Calu3 (cell line): ENCODE measurements around the gene CPT1A. TPM values are rescaled to one million over a fixed set of nuclear protein-coding genes. Genes with fewer than 3 reads are reported as not detected.

Experiments
- BruUV-seq: library from RNA; stranded (reverse); fragments of 400-500 nt; replicated peaks from 2 replicates; lab custom pipeline; 2021; lab: Mats Ljungman, UMichigan
- CTCF ChIA-PET: fragments of 300-600 bp; sonication (Branson Sonifier 250); formaldehyde crosslinking; loops from one replicate; lab custom pipeline; 2022; ENCODE audit warnings: antibody characterized with exemption; lab: Charles Lee
- DNase-seq: peaks from one replicate; pipeline ENCODE4 v3.0.0; 2022
- H3K27ac Mint-ChIP-seq: one replicate; pipeline ENCODE4 v1.8.0; 2022; ENCODE audit warnings: mixed read lengths; ENCODE audit not compliant: unreplicated experiment
- H3K27me3 Mint-ChIP-seq: one replicate; pipeline ENCODE4 v1.8.0; 2022; ENCODE audit warnings: mixed read lengths; ENCODE audit not compliant: unreplicated experiment
- H3K36me3 Mint-ChIP-seq: one replicate; pipeline ENCODE4 v1.8.0; 2022; ENCODE audit warnings: mild to moderate bottlenecking, moderate library complexity, mixed read lengths; ENCODE audit not compliant: insufficient read depth, unreplicated experiment
- H3K4me1 Mint-ChIP-seq: one replicate; pipeline ENCODE4 v1.8.0; 2022; ENCODE audit warnings: mild to moderate bottlenecking, low read depth, mixed read lengths; ENCODE audit not compliant: unreplicated experiment
- H3K4me3 Mint-ChIP-seq: one replicate; pipeline ENCODE4 v1.8.0; 2022; ENCODE audit warnings: mild to moderate bottlenecking, low read depth, moderate library complexity, mixed read lengths; ENCODE audit not compliant: unreplicated experiment
- H3K9me3 Mint-ChIP-seq: one replicate; pipeline ENCODE4 v1.8.0; 2022; ENCODE audit warnings: low read depth, mixed read lengths; ENCODE audit not compliant: unreplicated experiment
- CTCF ChIP-seq: fragments of 200-600 bp; IDR thresholded peaks from one replicate; pipeline ENCODE4 v1.8.0; 2022; ENCODE audit warnings: antibody characterized with exemption; ENCODE audit not compliant: unreplicated experiment
- intact Hi-C: fragments of 100-400 bp; cut with micrococcal nuclease; formaldehyde crosslinking; loops from one replicate; pipeline ENCODE4 v1.10.0; 2022; ENCODE audit not compliant: unreplicated experiment
- total RNA-seq: library from RNA; stranded (reverse); gene quantifications from 2 replicates; pipeline ENCODE4 v1.2.3, GENCODE V29; 2022

CPT1A gene
- total RNA-seq, 1 experiment from 2014 or later: 45.9 TPM

- no peak for TF ChIP-seq CTCF
- no peak for DNase-seq
- Mint-ChIP-seq H3K27ac (no peak overlapping the region), H3K9me3 (no peaks in the 10 kb centered on the region), H3K4me1 (peaks cover 7% of the 10 kb centered on the region), H3K27me3 (no peaks in the 10 kb centered on the region), H3K4me3 (no peak overlapping the region), H3K36me3 (peaks cover 5% of the 10 kb centered on the region)
- CTCF ChIA-PET: no interaction called here
- BruUV-seq: no TSS peak
- intact Hi-C loops: no loop called here
These were observed 40.7 kb upstream of the CPT1A start for GRCh38 chr11:68882391-68882790.

GRCh38 chr11:68881320-68881719 lies 39.6 kb upstream of the CPT1A start:
- intact Hi-C loops: no loop called here
- CTCF ChIA-PET: no interaction called here
- H3K36me3 Mint-ChIP-seq: peaks cover 5% of the 10 kb centered on the region
- no peak overlapping the region for H3K27ac Mint-ChIP-seq
- no TSS peak for BruUV-seq
- no peak for TF ChIP-seq CTCF
- no peak for DNase-seq
- H3K9me3 Mint-ChIP-seq: no peaks in the 10 kb centered on the region
- H3K27me3 Mint-ChIP-seq: no peaks in the 10 kb centered on the region
- H3K4me1 Mint-ChIP-seq: peaks cover 7% of the 10 kb centered on the region
- H3K4me3 Mint-ChIP-seq: no peak overlapping the region

GRCh38 chr11:68880851-68881250 lies 39.1 kb upstream of the CPT1A start:
- Mint-ChIP-seq H3K27ac (no peak overlapping the region), H3K9me3 (no peaks in the 10 kb centered on the region), H3K36me3 (peaks cover 5% of the 10 kb centered on the region), H3K27me3 (no peaks in the 10 kb centered on the region), H3K4me3 (no peak overlapping the region), H3K4me1 (peaks cover 7% of the 10 kb centered on the region)
- no peak for DNase-seq
- no TSS peak for BruUV-seq
- no peak for TF ChIP-seq CTCF
- CTCF ChIA-PET: no interaction called here
- intact Hi-C loops: no loop called here

GRCh38 chr11:68878022-68878421 lies 36.3 kb upstream of the CPT1A start:
- CTCF ChIA-PET: interaction anchor here (0.8 kb wide), 1 partner anchor 166 kb away, joined by 3 read pairs; no protein-coding TSS in a partner anchor
- H3K9me3 Mint-ChIP-seq: no peaks in the 10 kb centered on the region
- TF ChIP-seq CTCF: no peak

More at GRCh38 chr11:68878022-68878421, 36.3 kb upstream of the CPT1A start:
- intact Hi-C loops: no loop called here
- Mint-ChIP-seq H3K36me3 (peaks cover 5% of the 10 kb centered on the region), H3K4me1 (peaks cover 7% of the 10 kb centered on the region), H3K4me3 (no peak overlapping the region), H3K27me3 (peaks cover 7% of the 10 kb centered on the region), H3K27ac (no peak overlapping the region)
- no TSS peak for BruUV-seq
- DNase-seq: no peak
